Activated CD4-positive, alpha-beta T cell treated with anti-CD3 and anti-CD28 coated beads for 36 hours (primary cell): Measurements from ENCODE around the gene DHRS4. TPM values are rescaled to one million over a fixed set of nuclear protein-coding genes. Genes with fewer than 3 reads are reported as not detected.
A peak's percentile ranks its signal among the peaks of the same experiment; 100 is the strongest.

ENCODE experiments used
- ATAC-seq: fragments of 200-7000 bp; cut with Tn5 transposase; one replicate; pipeline ENCODE4 v1.10.0; 2021; ENCODE audit warnings: mild to moderate bottlenecking, moderate library complexity
- CTCF ChIA-PET: fragments of 350-600 bp; sonication (Branson Sonifier 250); formaldehyde crosslinking; loops from one replicate; lab custom pipeline; 2021; ENCODE audit warnings: antibody characterized with exemption; lab: Charles Lee
- POLR2A ChIA-PET: fragments of 350-600 bp; sonication (Branson Sonifier 250); formaldehyde crosslinking; loops from one replicate; lab custom pipeline; 2021; ENCODE audit warnings: antibody characterized with exemption, inconsistent platforms; lab: Charles Lee
- DNase-seq: peaks from one replicate; pipeline ENCODE4 v3.0.0-alpha.2; 2020
- H3K27ac Mint-ChIP-seq: one replicate; pipeline ENCODE4 v1.8.0; 2021; ENCODE audit warnings: mixed read lengths
- H3K27me3 Mint-ChIP-seq: one replicate; pipeline ENCODE4 v1.8.0; 2021; ENCODE audit warnings: mixed read lengths
- H3K36me3 Mint-ChIP-seq: one replicate; pipeline ENCODE4 v1.8.0; 2021; ENCODE audit warnings: low read depth, mixed read lengths
- H3K4me1 Mint-ChIP-seq: one replicate; pipeline ENCODE4 v1.8.0; 2021; ENCODE audit warnings: mixed read lengths
- H3K4me3 Mint-ChIP-seq: one replicate; pipeline ENCODE4 v1.8.0; 2021; ENCODE audit warnings: mild to moderate bottlenecking, moderate library complexity, mixed read lengths
- H3K9me3 Mint-ChIP-seq: one replicate; pipeline ENCODE4 v1.8.0; 2021; ENCODE audit warnings: low read depth, mixed read lengths
- intact Hi-C, 2 experiments: fragments of 100-400 bp; cut with DNase I in 1 of 2; cut with micrococcal nuclease in 1 of 2; formaldehyde crosslinking; loops; one replicate each; pipeline versions ENCODE4 v1.14.2 to v1.15.1; 2022 to 2024; cut with DNase I, micrococcal nuclease
- total RNA-seq, 2 experiments: library from RNA; stranded (reverse); gene quantifications; one replicate each; pipeline ENCODE4 v1.2.3, GENCODE V29; 2021

DHRS4 gene
- 10 to 100 TPM; 32.2 to 36.2 TPM for total RNA-seq

DNA sequence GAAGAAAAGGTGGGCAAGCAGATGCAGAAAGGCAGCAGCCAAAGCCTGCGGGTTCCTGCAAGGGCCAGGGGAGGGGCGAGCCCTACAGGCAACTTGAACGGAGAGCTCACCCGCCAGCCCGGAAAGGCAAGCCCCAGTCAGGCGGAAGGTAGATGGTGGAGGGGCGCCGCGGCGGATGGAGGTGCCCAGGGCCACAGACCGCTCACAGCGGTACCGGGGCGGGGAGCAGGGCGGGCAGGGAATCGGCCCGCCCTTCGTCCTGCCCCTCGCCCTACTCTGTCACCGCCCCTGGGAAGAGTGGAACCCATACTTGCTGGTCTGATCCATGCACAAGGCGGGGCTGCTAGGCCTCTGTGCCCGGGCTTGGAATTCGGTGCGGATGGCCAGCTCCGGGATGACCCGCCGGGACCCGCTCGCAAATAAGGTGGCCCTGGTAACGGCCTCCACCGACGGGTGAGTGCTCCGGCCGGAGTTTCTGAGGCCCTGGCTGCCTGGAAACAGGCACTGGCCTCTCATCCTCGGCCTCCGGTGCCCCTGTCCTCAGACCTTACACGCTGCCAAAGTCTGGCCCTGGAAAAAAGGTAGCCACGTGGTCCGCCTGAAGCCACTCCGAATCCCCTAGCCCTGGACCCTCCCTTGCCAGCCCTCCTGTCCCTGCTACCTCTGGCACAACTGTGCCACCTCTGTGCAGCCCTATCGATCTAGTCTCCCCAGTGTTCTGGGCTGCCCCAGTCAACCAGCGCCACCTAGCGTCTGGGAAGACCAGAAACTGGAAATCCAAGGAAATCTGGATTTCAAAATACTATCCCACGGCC is at the start of gene DHRS4:
DHRS4 (plus strand) TSS at position 307 of the 815 bp plus-strand sequence; CDS start at position 326, 19 bp downstream.
- Mint-ChIP-seq H3K36me3 (peaks cover 12% of the 10 kb centered on the region), H3K27me3 (no peaks in the 10 kb centered on the region), H3K4me1 (peaks cover 23% of the 10 kb centered on the region), H3K9me3 (no peaks in the 10 kb centered on the region), H3K4me3 (peak within 1 kb of the TSS; percentile 88), H3K27ac (peak within 1 kb of the TSS; percentile 93)
- DNase-seq (peak; percentile 89), ATAC-seq (peak; percentile 96)
- CTCF ChIA-PET: interaction anchor here (1.0 to 2.4 kb wide), 3 partner anchors 23 to 322 kb away, joined by 3 to 7 read pairs (median 3); no protein-coding TSS in a partner anchor
- intact Hi-C loops: loop anchor here (1.0 kb wide), 4 partner anchors 222 to 364 kb away; no protein-coding TSS in a partner anchor
- POLR2A ChIA-PET: no interaction called here

DNA sequence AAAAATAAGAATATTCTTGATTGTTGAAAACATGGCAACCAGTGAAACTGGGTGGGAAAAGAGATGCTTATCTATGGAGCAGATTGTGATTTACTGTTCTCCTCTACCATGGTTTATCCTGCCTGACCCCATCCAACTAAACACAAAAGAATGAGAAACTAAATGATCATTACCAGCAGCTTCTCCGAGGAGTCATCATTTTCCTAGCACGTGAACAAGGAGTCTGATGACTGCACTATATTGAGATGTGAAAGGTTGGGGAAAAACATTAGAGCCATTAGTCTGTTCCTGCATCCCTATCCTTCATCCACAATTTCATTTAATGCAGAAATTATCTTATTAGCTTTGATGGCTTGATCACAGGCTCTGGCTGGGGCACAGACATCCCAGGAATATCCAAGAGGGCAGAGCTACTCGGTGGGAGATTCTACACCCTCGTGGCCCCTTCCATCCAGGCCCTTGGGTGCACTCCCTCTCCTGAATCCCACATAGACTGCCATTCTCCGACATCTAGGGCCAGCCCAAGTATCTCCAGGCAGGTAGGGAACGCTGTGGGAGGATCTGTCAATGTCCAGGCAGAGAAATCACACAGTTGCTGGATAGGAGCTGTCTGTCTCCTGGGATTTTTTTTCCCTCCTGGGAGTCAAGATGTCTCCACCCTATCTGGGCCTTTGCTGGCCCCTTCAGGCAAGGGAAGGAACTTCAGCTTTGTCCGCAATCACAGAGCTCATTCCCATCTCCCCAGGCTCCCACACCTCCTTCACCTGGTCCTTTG is 43.3 kb upstream of the DHRS4 start:
- CTCF ChIA-PET: interaction anchor here (0.6 to 2.4 kb wide), 26 partner anchors 9 to 324 kb away, joined by 3 to 25 read pairs (median 3); no protein-coding TSS in a partner anchor
- intact Hi-C loops: loop anchor here (1.0 to 5.0 kb wide), 3 partner anchors 183 to 321 kb away; no protein-coding TSS in a partner anchor
- peaks cover 18% of the 10 kb centered on the region for H3K27me3 Mint-ChIP-seq
- POLR2A ChIA-PET: no interaction called here
- H3K27ac Mint-ChIP-seq: no peak overlapping the region
- peak; percentile 46 for DNase-seq
- no peak for ATAC-seq
- no peaks in the 10 kb centered on the region for H3K36me3 Mint-ChIP-seq
- H3K9me3 Mint-ChIP-seq: no peaks in the 10 kb centered on the region
- H3K4me3 Mint-ChIP-seq: no peak overlapping the region
- H3K4me1 Mint-ChIP-seq: no peaks in the 10 kb centered on the region

DNA sequence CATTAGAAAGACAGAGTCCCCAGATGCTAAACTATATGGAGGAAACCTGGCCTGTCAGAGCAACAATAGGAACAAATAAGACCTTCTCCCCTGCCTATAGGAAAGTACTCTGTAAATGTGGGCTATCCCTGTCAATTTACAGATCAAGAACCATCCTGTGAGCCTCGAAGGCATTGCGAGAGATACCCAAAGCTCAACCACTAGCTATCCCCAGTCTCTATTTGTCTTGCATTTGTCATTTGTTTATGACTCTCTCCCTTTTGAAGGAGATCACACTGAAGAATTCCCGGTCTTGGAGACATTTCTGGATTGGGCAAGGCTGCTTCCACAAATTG is 42.7 kb upstream of the DHRS4 start:
- Mint-ChIP-seq H3K27ac (no peak overlapping the region), H3K4me3 (no peak overlapping the region), H3K27me3 (peaks cover 18% of the 10 kb centered on the region), H3K4me1 (no peaks in the 10 kb centered on the region), H3K9me3 (no peaks in the 10 kb centered on the region), H3K36me3 (no peaks in the 10 kb centered on the region)
- ChIA-PET POLR2A (no interaction called here), CTCF (interaction anchor here (0.6 to 2.4 kb wide), 26 partner anchors 13 to 324 kb away, joined by 3 to 25 read pairs (median 3); no protein-coding TSS in a partner anchor)
- no peak for ATAC-seq
- no peak for DNase-seq
- intact Hi-C loops: loop anchor here (1.0 to 5.0 kb wide), 3 partner anchors 184 to 322 kb away; no protein-coding TSS in a partner anchor

DNA sequence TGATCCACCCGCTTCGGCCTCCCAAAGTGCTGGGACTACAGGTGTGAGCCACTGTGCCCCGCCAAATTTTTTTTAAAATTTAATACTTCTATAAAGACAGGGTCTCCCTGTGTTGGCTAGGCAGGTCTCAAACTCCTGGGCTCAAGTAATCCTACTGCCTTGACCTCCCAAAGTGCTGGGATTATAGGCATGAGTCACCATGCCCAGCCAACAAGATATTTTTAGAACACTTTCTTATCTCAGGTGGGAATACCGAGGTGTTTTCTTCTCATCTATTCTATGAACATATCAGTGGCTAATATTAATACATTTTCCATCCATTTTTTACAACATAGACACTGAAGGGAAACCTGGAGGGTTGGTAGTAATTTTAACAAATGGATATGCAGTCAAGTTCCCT is 38.0 kb upstream of the DHRS4 start:
- Mint-ChIP-seq H3K4me1 (no peaks in the 10 kb centered on the region), H3K27me3 (peaks cover 8% of the 10 kb centered on the region), H3K36me3 (no peaks in the 10 kb centered on the region), H3K9me3 (no peaks in the 10 kb centered on the region), H3K4me3 (no peak overlapping the region), H3K27ac (no peak overlapping the region)
- DNase-seq (no peak), ATAC-seq (no peak)
- ChIA-PET POLR2A (no interaction called here), CTCF (interaction anchor here (2.2 kb wide), 1 partner anchor 15 kb away, joined by 7 read pairs; no protein-coding TSS in a partner anchor)
- intact Hi-C loops: no loop called here

DNA sequence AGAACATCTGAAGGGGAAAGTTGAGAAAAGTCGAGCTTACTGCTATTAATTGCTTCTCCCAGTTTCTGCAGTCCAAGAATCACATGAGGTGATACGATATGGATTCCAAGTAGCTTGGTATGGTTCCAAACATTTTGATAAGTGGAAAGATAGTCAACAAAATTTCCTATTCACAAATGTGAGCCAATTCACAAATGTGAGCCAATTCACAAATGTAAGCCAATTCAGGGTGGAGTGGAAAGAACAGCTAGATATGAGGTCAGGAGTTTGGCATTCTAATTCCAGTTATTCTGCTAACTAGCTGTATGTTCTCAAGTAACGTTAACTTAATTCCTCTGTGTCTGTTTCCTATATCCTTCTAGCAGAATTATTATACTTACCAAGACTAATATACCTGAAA is 37.6 kb upstream of the DHRS4 start:
- CTCF ChIA-PET: interaction anchor here (2.2 kb wide), 1 partner anchor 15 kb away, joined by 7 read pairs; no protein-coding TSS in a partner anchor
- H3K36me3 Mint-ChIP-seq: no peaks in the 10 kb centered on the region

DNA sequence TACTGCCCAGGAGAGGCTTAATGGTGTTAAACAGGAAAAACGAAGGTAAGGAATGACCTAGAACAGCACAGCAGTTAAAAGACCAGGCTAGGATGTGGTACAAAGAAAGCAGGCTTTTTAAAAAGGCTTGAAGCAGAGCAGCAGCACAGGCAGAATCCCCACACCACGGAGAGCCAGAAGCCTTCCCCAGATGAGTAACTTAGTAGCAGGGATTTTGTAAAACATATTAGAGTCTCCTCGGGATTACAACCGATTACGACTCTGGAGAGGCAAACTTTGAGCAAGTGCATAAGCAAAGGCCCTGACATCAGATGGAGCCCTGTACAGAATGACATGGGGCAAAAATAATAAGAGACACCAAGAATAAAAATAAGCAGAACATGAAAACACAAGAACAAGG is 37.1 kb upstream of the DHRS4 start:
- H3K9me3 Mint-ChIP-seq: no peaks in the 10 kb centered on the region
- H3K36me3 Mint-ChIP-seq: no peaks in the 10 kb centered on the region
- no peaks in the 10 kb centered on the region for H3K4me1 Mint-ChIP-seq
- intact Hi-C loops: no loop called here
- ATAC-seq: no peak
- ChIA-PET POLR2A (no interaction called here), CTCF (interaction anchor here (1.6 to 2.2 kb wide), 2 partner anchors 11 to 14 kb away, joined by 6 to 7 read pairs; no protein-coding TSS in a partner anchor)
- H3K27ac Mint-ChIP-seq: no peak overlapping the region
- no peak overlapping the region for H3K4me3 Mint-ChIP-seq
- DNase-seq: no peak
- H3K27me3 Mint-ChIP-seq: peaks cover 8% of the 10 kb centered on the region

More for the DNA sequence above, 37.6 kb upstream of the DHRS4 start:
- intact Hi-C loops: no loop called here
- POLR2A ChIA-PET: no interaction called here
- H3K9me3 Mint-ChIP-seq: no peaks in the 10 kb centered on the region
- H3K4me1 Mint-ChIP-seq: no peaks in the 10 kb centered on the region
- ATAC-seq (no peak), DNase-seq (no peak)
- H3K4me3 Mint-ChIP-seq: no peak overlapping the region
- no peak overlapping the region for H3K27ac Mint-ChIP-seq
- peaks cover 8% of the 10 kb centered on the region for H3K27me3 Mint-ChIP-seq

DNA sequence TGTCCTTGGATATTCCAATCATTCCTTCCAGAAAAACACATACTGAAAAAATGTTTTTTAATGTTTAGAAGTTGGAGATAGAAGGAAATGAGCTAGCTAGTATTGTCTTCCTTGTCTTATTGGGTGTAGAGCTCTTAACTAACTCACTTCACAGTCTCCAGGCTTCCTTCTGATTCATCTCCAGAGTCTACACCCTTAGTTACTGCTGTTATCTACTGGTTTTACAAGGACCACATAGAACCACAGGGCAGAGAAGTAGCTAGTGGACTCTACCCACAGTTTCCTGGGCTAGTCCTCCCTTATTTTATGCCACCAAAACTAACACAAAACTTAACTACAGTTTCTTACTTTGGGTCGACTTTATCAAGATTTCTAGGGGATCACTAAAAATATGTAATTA is 31.0 kb upstream of the DHRS4 start:
- ChIA-PET POLR2A (no interaction called here), CTCF (interaction anchor here (0.7 to 1.6 kb wide), 4 partner anchors 9 to 276 kb away, joined by 3 to 8 read pairs (median 3); no protein-coding TSS in a partner anchor)
- Mint-ChIP-seq H3K9me3 (no peaks in the 10 kb centered on the region), H3K4me3 (no peak overlapping the region), H3K27ac (no peak overlapping the region), H3K4me1 (no peaks in the 10 kb centered on the region), H3K36me3 (no peaks in the 10 kb centered on the region), H3K27me3 (peaks cover 3% of the 10 kb centered on the region)
- ATAC-seq (no peak), DNase-seq (no peak)
- intact Hi-C loops: no loop called here

DNA sequence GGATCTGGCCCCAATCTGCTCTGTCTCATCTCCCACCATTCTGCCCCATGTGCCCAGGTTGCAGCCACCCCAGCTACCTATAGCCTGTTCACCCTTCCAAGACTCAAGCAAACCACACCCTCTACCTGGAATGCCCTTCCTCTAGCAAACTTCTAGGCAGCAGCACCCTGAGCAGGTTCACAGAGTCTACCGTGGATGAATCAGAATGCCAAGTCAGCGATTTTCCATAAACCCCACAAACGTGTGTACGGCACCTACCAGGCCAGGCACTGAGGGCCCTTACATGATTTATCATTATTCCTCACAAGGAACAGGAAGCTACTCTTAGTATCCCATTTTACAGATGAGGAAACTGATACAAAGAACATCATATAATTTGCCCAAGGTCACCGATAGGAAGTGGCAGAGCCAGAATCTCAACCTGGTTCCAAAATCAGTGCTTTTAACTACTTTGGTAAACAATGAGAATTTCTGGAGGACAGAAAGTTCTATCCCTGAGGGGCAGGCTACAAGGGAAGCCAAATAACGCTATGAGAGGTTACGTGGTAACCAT is 28.0 kb upstream of the DHRS4 start:
- intact Hi-C loops: no loop called here
- H3K36me3 Mint-ChIP-seq: no peaks in the 10 kb centered on the region
- no peaks in the 10 kb centered on the region for H3K4me1 Mint-ChIP-seq
- no peak overlapping the region for H3K27ac Mint-ChIP-seq
- H3K9me3 Mint-ChIP-seq: no peaks in the 10 kb centered on the region
- ChIA-PET POLR2A (no interaction called here), CTCF (interaction anchor here (0.7 to 1.6 kb wide), 2 partner anchors 26 to 294 kb away, joined by 3 to 4 read pairs; no protein-coding TSS in a partner anchor)
- H3K4me3 Mint-ChIP-seq: no peak overlapping the region
- no peak for DNase-seq
- no peak for ATAC-seq
- no peaks in the 10 kb centered on the region for H3K27me3 Mint-ChIP-seq

DNA sequence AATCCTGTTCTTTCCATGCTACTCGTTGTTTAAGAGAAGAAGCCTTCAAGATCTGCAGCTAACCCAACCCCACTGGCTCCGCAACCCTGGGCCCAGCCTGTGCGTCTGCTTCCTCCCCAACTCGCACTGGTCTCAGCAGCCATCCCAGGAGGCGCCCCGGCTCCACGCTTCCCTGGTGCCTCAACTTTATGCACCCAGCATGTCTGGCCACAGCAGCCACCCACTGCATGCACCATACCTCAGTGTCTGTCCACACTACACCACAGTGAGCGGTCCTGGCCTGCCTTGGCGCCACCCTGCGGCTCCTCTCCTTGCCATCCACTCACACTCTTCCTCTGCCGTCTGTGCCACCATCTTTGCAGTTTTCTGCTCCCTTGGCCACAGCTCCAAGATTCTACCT is 27.0 kb upstream of the DHRS4 start:
- no peak for ATAC-seq
- no peaks in the 10 kb centered on the region for H3K36me3 Mint-ChIP-seq

DNA sequence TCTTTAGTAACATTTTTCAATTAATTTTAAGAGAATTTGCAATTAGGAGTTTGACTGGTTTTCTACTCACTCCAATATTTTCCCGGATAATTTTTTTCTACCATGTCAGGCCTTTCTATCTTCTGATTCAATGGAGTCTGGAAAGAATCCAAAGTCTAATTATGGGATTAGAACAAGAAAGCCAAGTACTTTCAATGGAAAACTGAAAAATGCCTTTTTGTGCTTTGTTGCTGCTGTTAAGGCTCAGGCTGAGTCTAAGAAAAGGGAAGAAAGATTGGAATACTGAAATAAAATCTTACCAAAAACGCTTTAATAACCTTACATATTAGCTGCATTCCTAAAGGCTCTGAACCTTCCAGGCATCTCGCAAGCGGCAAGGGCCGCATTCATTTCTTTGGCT is 24.4 kb upstream of the DHRS4 start:
- Mint-ChIP-seq H3K27me3 (no peaks in the 10 kb centered on the region), H3K9me3 (no peaks in the 10 kb centered on the region), H3K4me3 (no peak overlapping the region), H3K36me3 (no peaks in the 10 kb centered on the region), H3K4me1 (no peaks in the 10 kb centered on the region), H3K27ac (no peak overlapping the region)
- DNase-seq (no peak), ATAC-seq (no peak)
- ChIA-PET CTCF (interaction anchor here (0.8 to 3.2 kb wide), 3 partner anchors 18 to 340 kb away, joined by 4 to 13 read pairs (median 9); no protein-coding TSS in a partner anchor), POLR2A (no interaction called here)
- intact Hi-C loops: loop anchor here (1.0 kb wide), 3 partner anchors 202 to 340 kb away; no protein-coding TSS in a partner anchor

More for the DNA sequence above, 27.0 kb upstream of the DHRS4 start:
- Mint-ChIP-seq H3K27me3 (no peaks in the 10 kb centered on the region), H3K27ac (no peak overlapping the region), H3K9me3 (no peaks in the 10 kb centered on the region), H3K4me3 (no peak overlapping the region), H3K4me1 (no peaks in the 10 kb centered on the region)
- intact Hi-C loops: no loop called here
- POLR2A ChIA-PET: no interaction called here
- CTCF ChIA-PET: interaction anchor here (0.7 kb wide), 1 partner anchor 25 kb away, joined by 3 read pairs; no protein-coding TSS in a partner anchor
- DNase-seq: no peak
